C4-2B (cell line): ENCODE data around the gene PCDH9.

Source experiments
- ZFX ChIP-seq: fragments of 450-650 bp; IDR thresholded peaks from 2 replicates; pipeline ENCODE4 v1.6.1; 2017
- TF ChIP-seq, protein P1 (sequence below): fragments of 450-650 bp; conservative IDR thresholded peaks from 2 replicates; pipeline ENCODE4 v1.5.1; 2017; ENCODE audit warnings: mild to moderate bottlenecking

DNA sequence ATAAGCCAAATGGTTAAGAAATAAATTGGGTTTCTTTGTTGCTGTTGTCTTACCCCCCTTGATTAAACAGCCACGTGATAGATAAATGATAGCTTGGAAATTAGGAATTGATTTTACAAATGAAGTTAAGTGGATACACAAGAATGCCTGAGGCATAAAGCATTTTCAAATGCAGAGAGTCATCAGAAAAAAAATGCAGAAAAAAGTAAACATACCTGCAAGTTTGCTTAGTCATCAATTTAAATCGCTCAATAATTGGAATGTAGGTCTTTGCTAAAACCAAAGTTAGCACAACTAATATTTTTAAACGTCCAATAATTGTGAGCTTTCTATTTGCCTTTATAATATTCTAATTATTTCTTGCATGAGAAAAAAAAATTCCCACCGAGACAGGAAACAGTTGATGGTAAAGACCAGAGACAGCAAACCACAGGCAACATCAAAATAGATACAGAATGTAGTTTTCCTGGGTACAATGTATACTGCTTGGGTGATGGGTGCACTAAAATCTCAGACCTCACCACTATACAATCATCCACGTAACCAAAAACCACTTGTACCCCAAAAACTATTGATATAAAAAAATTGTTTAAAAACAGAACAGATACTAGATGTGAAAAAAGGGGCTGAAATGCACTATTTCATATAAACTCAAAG lies 924.0 kb downstream of the PCDH9 start:
- TF ChIP-seq, protein P1, sequence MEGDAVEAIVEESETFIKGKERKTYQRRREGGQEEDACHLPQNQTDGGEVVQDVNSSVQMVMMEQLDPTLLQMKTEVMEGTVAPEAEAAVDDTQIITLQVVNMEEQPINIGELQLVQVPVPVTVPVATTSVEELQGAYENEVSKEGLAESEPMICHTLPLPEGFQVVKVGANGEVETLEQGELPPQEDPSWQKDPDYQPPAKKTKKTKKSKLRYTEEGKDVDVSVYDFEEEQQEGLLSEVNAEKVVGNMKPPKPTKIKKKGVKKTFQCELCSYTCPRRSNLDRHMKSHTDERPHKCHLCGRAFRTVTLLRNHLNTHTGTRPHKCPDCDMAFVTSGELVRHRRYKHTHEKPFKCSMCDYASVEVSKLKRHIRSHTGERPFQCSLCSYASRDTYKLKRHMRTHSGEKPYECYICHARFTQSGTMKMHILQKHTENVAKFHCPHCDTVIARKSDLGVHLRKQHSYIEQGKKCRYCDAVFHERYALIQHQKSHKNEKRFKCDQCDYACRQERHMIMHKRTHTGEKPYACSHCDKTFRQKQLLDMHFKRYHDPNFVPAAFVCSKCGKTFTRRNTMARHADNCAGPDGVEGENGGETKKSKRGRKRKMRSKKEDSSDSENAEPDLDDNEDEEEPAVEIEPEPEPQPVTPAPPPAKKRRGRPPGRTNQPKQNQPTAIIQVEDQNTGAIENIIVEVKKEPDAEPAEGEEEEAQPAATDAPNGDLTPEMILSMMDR, result no peak
- no peak for TF ChIP-seq ZFX
